Neural crest cell (in vitro differentiated cells): ENCODE results near the gene KDM2A. TPM values are rescaled to one million over a fixed set of nuclear protein-coding genes. Genes with fewer than 3 reads are reported as not detected.
"Not testable (repeated sequence)": the region's sequence is repeated elsewhere in the genome, so short reads cannot be mapped to it uniquely, and the experiment has no call there.

Source experiments
- DNase-seq: peaks from one replicate; pipeline ENCODE4 v3.0.0; 2021; ENCODE audit warnings: low read depth, mixed read lengths, low spot score
- H3K27ac Mint-ChIP-seq: one replicate; pipeline ENCODE4 v1.8.0; 2021; ENCODE audit warnings: mild to moderate bottlenecking, mixed read lengths; ENCODE audit not compliant: unreplicated experiment
- H3K27me3 Mint-ChIP-seq: 2 replicates; pipeline ENCODE4 v1.8.0; 2021; ENCODE audit warnings: low read depth, mild to moderate bottlenecking, mixed read lengths
- H3K36me3 Mint-ChIP-seq: 2 replicates; pipeline ENCODE4 v1.8.0; 2021; ENCODE audit warnings: low read depth, mild to moderate bottlenecking, mixed read lengths
- H3K4me1 Mint-ChIP-seq: 2 replicates; pipeline ENCODE4 v1.8.0; 2021; ENCODE audit warnings: mixed read lengths
- H3K4me3 Mint-ChIP-seq: one replicate; pipeline ENCODE4 v1.8.0; 2021; ENCODE audit warnings: mild to moderate bottlenecking, mixed read lengths
- H3K9me3 Mint-ChIP-seq: 2 replicates; pipeline ENCODE4 v1.8.0; 2021; ENCODE audit warnings: mixed read lengths
- total RNA-seq: library from RNA; stranded (reverse); gene quantifications from 2 replicates; pipeline ENCODE4 v1.2.1, GENCODE V29; 2021
- TF ChIP-seq, protein P1 (sequence below): fragments of 200-600 bp; sonication (generic); conservative IDR thresholded peaks from 2 replicates; pipeline ENCODE4 v1.5.0; 2021; ENCODE audit warnings: antibody characterized with exemption, mild to moderate bottlenecking

Gene KDM2A
- total RNA-seq, 1 donor from 2014 or later = 67.4 TPM

DNA sequence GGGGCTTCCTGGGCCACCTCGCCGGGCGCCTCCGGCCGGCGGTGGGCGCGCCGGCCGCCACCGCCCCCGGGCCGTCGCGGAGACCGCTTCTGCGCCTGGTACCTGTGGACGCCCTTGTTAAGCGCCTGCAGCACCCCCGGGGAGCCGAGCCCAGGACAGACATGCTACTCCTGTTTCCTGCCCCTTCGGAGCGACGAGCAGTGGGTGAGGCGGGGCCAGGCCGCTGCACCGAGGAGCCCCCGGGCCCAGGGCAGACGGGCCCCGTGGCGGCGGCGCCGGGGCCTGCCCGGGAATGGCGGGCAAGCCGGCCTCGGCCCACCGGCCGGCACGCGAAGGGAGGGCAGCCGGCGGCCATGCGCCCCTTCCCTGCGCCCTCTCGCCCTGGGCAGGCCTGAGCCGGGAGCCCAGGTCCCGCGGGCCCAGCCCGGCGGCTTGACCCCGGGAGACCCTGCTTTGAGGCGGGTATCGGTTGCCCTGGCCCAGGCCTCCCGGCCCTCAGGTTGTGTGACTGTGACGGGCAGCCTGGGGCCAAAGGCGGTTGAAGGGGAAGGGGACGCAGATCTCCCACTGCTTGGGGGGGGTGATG, 789 bp upstream of the KDM2A start:
- H3K27me3 Mint-ChIP-seq = peaks cover 2% of the 10 kb centered on the region
- H3K27ac Mint-ChIP-seq = no peak overlapping the region
- DNase-seq = no peak
- peak overlapping the region; percentile 85 for H3K4me3 Mint-ChIP-seq
- H3K4me1 Mint-ChIP-seq = peaks cover 27% of the 10 kb centered on the region
- H3K9me3 Mint-ChIP-seq = no peaks in the 10 kb centered on the region
- TF ChIP-seq, protein P1, sequence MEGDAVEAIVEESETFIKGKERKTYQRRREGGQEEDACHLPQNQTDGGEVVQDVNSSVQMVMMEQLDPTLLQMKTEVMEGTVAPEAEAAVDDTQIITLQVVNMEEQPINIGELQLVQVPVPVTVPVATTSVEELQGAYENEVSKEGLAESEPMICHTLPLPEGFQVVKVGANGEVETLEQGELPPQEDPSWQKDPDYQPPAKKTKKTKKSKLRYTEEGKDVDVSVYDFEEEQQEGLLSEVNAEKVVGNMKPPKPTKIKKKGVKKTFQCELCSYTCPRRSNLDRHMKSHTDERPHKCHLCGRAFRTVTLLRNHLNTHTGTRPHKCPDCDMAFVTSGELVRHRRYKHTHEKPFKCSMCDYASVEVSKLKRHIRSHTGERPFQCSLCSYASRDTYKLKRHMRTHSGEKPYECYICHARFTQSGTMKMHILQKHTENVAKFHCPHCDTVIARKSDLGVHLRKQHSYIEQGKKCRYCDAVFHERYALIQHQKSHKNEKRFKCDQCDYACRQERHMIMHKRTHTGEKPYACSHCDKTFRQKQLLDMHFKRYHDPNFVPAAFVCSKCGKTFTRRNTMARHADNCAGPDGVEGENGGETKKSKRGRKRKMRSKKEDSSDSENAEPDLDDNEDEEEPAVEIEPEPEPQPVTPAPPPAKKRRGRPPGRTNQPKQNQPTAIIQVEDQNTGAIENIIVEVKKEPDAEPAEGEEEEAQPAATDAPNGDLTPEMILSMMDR = no peak
- no peaks in the 10 kb centered on the region for H3K36me3 Mint-ChIP-seq

DNA sequence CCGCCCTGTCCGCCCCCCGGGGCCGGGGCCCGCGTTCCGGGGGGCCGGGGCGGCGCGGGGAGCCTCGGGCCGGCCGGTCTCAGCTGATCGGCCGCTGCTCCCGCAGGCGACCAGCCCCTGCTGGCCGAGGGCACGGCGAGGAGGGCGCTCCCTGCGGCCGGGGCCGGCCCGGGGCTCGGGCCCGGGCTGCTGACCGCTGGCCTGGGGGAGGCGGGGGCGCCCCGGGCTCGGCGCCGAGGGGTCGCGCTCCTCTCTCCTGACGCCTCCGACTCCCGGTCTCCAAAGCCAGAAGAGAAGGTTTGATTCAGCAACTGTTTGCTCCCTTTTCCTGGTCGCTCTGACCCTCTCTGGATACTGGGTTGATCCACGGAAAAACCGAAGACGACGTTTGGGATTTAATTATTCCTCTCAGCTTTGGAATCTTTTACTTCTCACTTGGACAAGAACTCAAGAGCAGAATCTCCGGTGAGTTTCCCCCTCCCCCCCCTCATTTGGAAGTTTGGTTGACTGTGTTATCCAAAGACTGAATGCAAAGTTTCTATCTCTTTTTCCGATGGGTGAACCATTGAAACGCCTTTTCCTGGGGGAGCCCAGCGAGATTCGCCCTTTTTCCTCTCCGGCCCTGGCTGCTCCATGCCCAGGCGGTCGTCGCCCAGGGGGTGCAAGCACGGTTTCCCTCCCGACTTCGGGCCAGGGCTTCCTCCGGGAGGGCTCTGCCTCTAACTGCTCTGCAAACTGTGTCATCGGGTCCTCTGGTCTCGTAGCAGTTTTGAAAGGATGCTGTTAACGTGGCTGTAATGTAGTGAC, 725 bp downstream of the KDM2A start:
- DNase-seq = peak; percentile 28
- peaks cover 23% of the 10 kb centered on the region for H3K4me1 Mint-ChIP-seq
- peak overlapping the region; percentile 99 for H3K4me3 Mint-ChIP-seq
- H3K27me3 Mint-ChIP-seq = peaks cover 2% of the 10 kb centered on the region
- no peaks in the 10 kb centered on the region for H3K9me3 Mint-ChIP-seq
- no peaks in the 10 kb centered on the region for H3K36me3 Mint-ChIP-seq
- TF ChIP-seq, protein P1 = no peak
- peak overlapping the region; percentile 97 for H3K27ac Mint-ChIP-seq

DNA sequence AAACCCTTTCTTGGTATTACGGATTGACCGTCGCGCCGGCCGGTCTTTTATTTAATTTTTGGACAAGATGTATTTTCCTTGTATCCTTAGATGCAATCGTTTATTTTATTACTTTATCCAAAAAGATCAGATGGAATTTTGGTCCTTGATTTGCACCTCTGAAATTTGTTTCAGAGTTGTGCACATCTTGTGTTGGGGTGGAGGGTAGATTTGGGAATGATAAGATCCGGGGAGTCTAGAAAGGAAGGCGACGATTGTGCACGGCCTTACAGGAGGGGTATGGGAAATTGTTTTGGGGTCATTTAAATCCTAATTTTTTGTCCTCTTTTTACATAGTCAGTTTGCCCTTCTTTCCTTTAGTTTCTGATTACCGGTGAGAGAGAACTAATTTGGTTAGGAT, 1.4 kb downstream of the KDM2A start:
- TF ChIP-seq, protein P1 = no peak
- no peak for DNase-seq
- Mint-ChIP-seq H3K36me3 (no peaks in the 10 kb centered on the region), H3K4me1 (peaks cover 23% of the 10 kb centered on the region), H3K27me3 (peaks cover 2% of the 10 kb centered on the region), H3K27ac (peak overlapping the region; percentile 97), H3K9me3 (no peaks in the 10 kb centered on the region), H3K4me3 (peak overlapping the region; percentile 99)

DNA sequence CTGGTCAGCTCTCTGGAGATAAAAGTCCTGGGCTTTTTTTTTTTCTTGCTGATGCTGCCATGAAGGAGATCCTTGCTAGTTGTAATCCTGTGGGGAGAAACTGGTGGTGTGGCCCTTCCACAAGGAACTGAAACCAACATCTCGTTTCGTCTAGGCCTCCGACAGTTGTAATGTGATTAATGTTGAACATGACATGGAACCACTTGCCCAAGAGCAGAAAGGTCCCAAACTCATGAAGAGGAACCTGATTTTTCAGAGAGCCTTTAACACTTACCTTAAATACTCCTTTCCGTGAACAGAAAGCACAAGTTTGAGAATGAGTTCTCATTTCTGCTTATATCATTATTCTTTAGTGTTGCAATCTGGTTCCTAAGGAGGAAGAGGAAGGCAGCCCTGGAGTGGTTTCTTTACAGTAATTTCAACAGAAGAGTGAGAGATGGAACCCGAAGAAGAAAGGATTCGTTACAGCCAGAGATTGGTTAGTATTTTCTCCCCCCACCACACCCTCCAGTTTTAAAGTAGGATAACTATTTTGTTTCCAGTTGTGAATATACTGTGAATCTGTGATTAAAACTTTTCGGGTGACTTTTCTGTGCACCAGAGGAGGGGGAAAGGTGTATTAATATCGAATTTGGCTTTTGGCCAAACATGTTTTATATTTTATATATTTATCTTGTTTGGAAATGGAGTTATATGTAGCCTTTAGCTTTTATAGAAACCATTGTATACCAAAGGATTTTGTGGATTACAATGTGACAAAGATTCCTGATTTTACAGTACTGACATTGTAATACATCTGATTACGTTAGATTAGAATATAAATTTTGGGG, 2.0 kb downstream of the KDM2A start:
- Mint-ChIP-seq H3K36me3 (no peaks in the 10 kb centered on the region), H3K4me3 (peak overlapping the region; percentile 99), H3K4me1 (peaks cover 23% of the 10 kb centered on the region), H3K9me3 (no peaks in the 10 kb centered on the region), H3K27ac (peak overlapping the region; percentile 97), H3K27me3 (peaks cover 2% of the 10 kb centered on the region)
- no peak for DNase-seq
- TF ChIP-seq, protein P1 = no peak

DNA sequence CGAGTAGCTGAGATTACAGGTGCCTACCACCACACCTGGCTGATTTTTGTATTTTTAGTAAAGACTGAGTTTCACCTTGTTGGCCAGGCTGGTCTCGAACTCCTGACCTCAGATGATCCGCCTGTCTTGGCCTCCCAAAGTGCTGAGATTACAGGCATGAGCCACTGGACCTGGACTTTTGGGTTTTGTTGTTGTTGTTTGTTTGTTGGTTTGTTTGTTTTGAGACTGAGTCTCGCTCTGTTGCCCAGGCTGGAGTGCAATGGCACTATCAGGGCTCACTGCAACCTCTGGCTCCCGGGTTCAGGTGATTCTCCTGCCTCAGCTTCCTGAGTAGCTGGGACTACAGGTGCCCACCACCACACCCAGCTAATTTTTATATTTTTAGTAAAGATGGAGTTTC, 4.7 kb downstream of the KDM2A start:
- not testable (repeated sequence) for H3K36me3 Mint-ChIP-seq, H3K9me3 Mint-ChIP-seq, H3K4me3 Mint-ChIP-seq, H3K27me3 Mint-ChIP-seq, DNase-seq, H3K27ac Mint-ChIP-seq
- peaks cover 19% of the 10 kb centered on the region for H3K4me1 Mint-ChIP-seq

DNA sequence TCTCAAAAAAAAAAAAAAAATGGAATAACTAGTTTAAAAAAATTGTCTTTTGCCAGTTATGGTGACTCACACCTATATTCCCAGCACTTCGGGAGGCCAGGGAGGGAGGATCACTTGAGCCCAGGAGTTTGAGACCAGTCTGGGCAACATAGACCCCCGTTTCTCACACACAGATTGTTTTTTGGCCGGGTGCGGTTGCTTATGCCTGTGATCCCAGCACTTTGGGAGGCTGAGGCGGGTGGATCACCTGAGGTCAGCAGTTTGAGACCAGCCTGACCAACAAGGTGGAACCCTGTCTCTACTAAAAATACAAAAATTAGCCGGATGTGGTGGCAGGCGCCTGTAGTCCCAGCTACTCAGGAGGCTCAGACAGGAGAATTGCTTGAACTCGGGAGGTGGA, 7.2 kb downstream of the KDM2A start:
- not testable (repeated sequence) for H3K27me3 Mint-ChIP-seq, DNase-seq, H3K36me3 Mint-ChIP-seq, H3K9me3 Mint-ChIP-seq, H3K4me3 Mint-ChIP-seq, H3K27ac Mint-ChIP-seq
- H3K4me1 Mint-ChIP-seq = peaks cover 12% of the 10 kb centered on the region
